GM20000 (cell line): Measurements from ENCODE around the gene DNAJC13.

Experiments
- DNase-seq: peaks from one replicate; pipeline ENCODE4 v3.0.0; 2012; ENCODE audit warnings: low spot score
- CTCF ChIP-seq: IDR thresholded peaks from 2 replicates; pipeline ENCODE4 v1.5.1; 2012; ENCODE audit warnings: mild to moderate bottlenecking, control low read depth; ENCODE audit errors: extremely low read depth, missing control alignments

DNAJC13 gene

GRCh38 chr3:132406587-132406986 lies 10.7 kb upstream of the DNAJC13 start:
- no peak for DNase-seq
- no peak for TF ChIP-seq CTCF

DNA sequence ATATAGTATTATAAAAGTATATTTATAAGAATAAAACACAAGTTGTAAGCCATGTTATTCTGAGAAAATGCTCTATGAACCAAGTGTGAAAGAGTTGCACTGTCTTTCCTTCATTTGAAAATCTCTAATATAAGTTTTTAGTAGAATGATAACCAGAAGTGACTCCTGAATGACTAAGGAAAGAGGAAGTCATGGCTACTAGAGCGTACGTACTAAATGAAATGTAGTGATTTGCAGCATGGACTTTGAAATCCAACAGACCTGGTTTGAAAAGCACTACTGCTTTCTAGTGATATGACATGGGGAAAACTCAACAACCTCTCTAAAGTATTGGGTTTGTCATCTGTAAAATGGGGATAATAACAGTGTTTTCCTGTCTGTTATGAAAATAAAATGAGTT lies 10.3 kb upstream of the DNAJC13 start:
- DNase-seq = no peak
- no peak for TF ChIP-seq CTCF

- DNase-seq = no peak
- TF ChIP-seq CTCF = no peak
Measured at GRCh38 chr3:132414841-132415240, 2.5 kb upstream of the DNAJC13 start.

GRCh38 chr3:132416161-132416560 lies 1.1 kb upstream of the DNAJC13 start:
- no peak for DNase-seq
- no peak for TF ChIP-seq CTCF

DNA sequence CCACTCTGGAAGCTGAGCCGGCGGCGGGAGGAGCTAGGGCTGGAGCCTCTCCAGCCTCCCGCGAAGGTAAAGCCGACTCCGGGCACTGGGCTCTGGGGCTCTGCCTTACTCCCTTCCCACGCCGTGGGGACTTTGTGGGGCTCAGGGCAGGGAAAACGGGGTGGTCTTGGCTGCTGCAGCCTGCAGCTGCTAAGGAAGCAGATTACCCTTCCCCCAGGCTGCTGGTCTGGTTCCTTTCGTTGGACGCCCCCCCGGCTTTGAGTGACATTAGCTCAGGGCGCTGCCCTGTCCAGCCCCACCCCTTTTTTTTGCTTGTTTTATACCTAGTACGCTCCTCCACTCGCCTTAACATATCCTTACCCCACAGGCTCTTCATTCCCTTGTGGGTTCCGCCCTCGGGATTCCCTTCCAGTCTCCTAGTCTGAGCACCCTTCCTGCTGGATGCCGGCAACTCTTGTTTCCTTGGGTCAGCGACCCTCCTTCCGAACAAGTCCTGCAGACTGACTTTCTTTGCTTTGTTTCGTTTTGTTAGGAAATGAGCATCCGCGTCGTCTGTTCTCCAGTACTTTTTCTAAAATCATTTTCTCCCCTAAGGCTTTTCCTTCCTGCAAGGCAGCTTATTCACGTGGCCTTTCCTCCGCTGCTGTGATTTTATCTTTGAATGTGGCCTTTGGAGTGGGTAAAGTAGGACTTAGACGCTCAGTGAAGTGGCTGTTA lies 551 bp downstream of the DNAJC13 start:
- TF ChIP-seq CTCF = no peak
- DNase-seq = peak; percentile 63

DNA sequence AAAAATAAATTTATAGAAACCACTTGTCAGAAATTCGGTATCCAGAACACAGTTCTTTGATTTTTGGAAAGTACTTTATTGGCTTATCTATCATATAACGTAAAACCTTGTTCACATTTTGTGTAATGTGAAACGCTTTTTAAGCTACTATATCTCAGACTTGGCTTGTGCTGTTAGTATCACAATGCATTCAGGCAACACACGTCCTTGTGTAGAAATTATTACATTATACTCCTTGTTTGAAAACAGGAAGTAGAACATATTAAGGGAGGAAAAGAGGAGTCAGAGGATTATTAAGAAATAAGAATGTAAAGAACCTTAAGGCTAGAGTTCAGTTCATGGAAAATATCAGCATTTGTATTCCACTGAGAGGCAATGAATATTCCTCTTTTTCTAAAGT lies 1.6 kb downstream of the DNAJC13 start:
- no peak for DNase-seq
- TF ChIP-seq CTCF = no peak

DNA sequence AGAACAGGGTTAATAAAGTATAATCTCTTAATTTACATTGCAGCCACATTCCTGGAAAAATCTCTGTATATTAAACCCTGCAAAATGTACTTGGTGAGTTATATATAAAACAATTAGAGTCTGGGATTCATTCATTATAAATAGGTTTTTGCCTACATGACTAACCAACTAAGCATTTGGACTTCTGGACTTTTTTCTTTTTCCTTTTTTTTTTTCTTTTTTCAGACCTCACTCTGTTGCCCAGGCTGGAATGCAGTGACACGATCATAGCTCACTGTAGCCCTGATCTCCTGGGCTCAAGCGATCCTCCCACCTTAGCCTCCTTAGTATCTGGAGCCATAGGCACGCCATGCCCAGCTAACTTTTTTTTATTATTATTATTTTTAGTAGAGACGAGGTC lies 4.5 kb downstream of the DNAJC13 start:
- DNase-seq = no peak
- no peak for TF ChIP-seq CTCF
